Endothelial cell of umbilical vein (primary cell): Measurements from ENCODE around the gene PTPN9.
A peak's percentile ranks its signal among the peaks of the same experiment; 100 is the strongest.

Source experiments
- EZH2 ChIP-seq: IDR thresholded peaks from 2 replicates; pipeline ENCODE4 v1.6.1; 2012; ENCODE audit warnings: borderline replicate concordance, low read depth, mild to moderate bottlenecking, moderate library complexity, low read length, inconsistent platforms; ENCODE audit not compliant: severe bottlenecking
- FOS ChIP-seq: IDR thresholded peaks from 2 replicates; pipeline ENCODE4 v1.6.1; 2011; ENCODE audit warnings: mild to moderate bottlenecking, low read length, moderate library complexity, borderline replicate concordance; ENCODE audit not compliant: insufficient read depth
- GATA2 ChIP-seq: IDR thresholded peaks from 2 replicates; pipeline ENCODE4 v1.7.0; 2011; ENCODE audit warnings: low read depth, mild to moderate bottlenecking, moderate library complexity, mixed read lengths, low read length; ENCODE audit not compliant: insufficient read length, insufficient read depth
- JUN ChIP-seq: IDR thresholded peaks from 2 replicates; pipeline ENCODE4 v1.6.1; 2011; ENCODE audit warnings: borderline replicate concordance, low read depth; ENCODE audit not compliant: insufficient read length, insufficient read depth
- MYC ChIP-seq: IDR thresholded peaks from one replicate; pipeline ENCODE4 v1.6.1; 2011; ENCODE audit warnings: mild to moderate bottlenecking, low read depth, low read length
- POLR2A ChIP-seq: IDR thresholded peaks from 2 replicates; pipeline ENCODE4 v1.6.1; 2012; ENCODE audit warnings: low read depth, mild to moderate bottlenecking, control low read depth, low read length
- POLR2AphosphoS5 ChIP-seq: IDR thresholded peaks from 2 replicates; pipeline ENCODE4 v1.6.1; 2012; ENCODE audit warnings: low read depth, mild to moderate bottlenecking, control low read depth, low read length, moderate library complexity; ENCODE audit not compliant: insufficient read depth
- TF ChIP-seq, protein P1 (sequence below), 2 donors: IDR thresholded peaks; 1 replicate in 1 of 2; 2 replicates in 1 of 2; pipeline ENCODE4 v1.5.1; 2011; ENCODE audit warnings: low read length in 2 of 2, mild to moderate bottlenecking in 2 of 2, moderate library complexity in 2 of 2, control low read depth in 1 of 2, inconsistent platforms in 1 of 2, low read depth in 1 of 2; ENCODE audit not compliant: insufficient read depth in 1 of 2; ENCODE audit errors: extremely low read depth in 1 of 2
- TF ChIP-seq, protein P2 (sequence below): IDR thresholded peaks from 2 replicates; pipeline ENCODE4 v1.6.1; 2011; ENCODE audit not compliant: insufficient read depth, insufficient read length

DNA sequence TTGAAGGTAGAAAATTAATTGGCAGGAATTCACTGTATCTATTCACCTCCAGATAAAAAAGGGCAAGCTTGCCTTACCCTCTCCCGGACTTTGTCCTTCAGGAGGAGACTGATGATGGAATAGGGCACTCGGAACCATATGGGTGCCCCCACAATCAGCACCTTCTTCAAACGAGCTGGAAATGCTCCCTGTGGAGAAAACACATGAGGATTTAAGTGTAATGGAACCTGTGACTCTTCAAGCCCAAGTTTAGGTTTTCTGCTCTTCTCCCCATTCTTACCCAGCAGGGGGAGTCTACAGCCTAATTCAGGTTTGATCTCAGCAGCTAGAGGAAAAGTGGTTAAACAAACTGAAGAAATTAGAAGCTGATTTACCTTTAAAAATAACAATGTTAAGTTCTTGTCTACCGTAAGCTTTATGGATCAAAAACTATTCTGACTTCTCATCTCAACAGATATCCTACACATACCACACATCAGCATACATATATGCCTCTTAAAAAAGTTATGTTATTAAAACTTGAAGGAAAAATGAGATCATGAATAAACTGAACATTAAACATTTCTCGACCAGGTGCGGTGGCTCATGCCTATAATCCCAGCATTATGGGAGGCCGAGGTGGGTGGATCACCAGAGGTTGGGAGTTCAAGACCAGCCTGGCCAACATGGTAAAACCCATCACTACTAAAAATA, 70.1 kb downstream of the PTPN9 start:
- TF ChIP-seq POLR2AphosphoS5 (no peak), EZH2 (no peak), POLR2A (no peak), GATA2 (no peak), MYC (no peak), JUN (no peak), FOS (no peak)
- TF ChIP-seq, protein P1, sequence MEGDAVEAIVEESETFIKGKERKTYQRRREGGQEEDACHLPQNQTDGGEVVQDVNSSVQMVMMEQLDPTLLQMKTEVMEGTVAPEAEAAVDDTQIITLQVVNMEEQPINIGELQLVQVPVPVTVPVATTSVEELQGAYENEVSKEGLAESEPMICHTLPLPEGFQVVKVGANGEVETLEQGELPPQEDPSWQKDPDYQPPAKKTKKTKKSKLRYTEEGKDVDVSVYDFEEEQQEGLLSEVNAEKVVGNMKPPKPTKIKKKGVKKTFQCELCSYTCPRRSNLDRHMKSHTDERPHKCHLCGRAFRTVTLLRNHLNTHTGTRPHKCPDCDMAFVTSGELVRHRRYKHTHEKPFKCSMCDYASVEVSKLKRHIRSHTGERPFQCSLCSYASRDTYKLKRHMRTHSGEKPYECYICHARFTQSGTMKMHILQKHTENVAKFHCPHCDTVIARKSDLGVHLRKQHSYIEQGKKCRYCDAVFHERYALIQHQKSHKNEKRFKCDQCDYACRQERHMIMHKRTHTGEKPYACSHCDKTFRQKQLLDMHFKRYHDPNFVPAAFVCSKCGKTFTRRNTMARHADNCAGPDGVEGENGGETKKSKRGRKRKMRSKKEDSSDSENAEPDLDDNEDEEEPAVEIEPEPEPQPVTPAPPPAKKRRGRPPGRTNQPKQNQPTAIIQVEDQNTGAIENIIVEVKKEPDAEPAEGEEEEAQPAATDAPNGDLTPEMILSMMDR (IDR thresholded peaks at IDR 0.05; ENCODE audit: extremely low read depth in 1 of 2, insufficient read depth in 1 of 2, low read depth in 1 of 2, low read length in 2 of 2) = peak; percentile 30 to 61
- TF ChIP-seq, protein P2, sequence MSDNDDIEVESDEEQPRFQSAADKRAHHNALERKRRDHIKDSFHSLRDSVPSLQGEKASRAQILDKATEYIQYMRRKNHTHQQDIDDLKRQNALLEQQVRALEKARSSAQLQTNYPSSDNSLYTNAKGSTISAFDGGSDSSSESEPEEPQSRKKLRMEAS = no peak
